Spleen (tissue), 11 donors: ENCODE data around the gene CHCHD6. TPM values are rescaled to one million over a fixed set of nuclear protein-coding genes. Genes with fewer than 3 reads are reported as not detected.

ENCODE experiments used
- DNase-seq: peaks from one replicate; pipeline ENCODE4 v3.0.0-alpha.2; 2020
- H3K27ac ChIP-seq, 8 donors: fragments of 200-600 bp; sonication (generic) in 7 of 8; 1 replicate in 4 of 8; 2 replicates in 4 of 8; pipeline versions ENCODE4 v1.5.0 to v1.8.0; 2016 to 2021; ENCODE audit warnings: inconsistent platforms in 4 of 8, mild to moderate bottlenecking in 4 of 8, moderate library complexity in 1 of 8
- H3K27me3 ChIP-seq, 7 donors: fragments of 200-600 bp; sonication (generic) in 6 of 7; replicated peaks in 1 of 7; 1 replicate in 4 of 7; 2 replicates in 3 of 7; pipeline versions ENCODE4 v1.5.0 to v1.8.0; 2016 to 2021; ENCODE audit warnings: inconsistent platforms in 3 of 7, mild to moderate bottlenecking in 1 of 7
- H3K36me3 ChIP-seq, 6 donors: fragments of 200-600 bp; sonication (generic) in 5 of 6; 1 replicate in 4 of 6; 2 replicates in 2 of 6; pipeline versions ENCODE4 v1.5.0 to v1.8.0; 2016 to 2021; ENCODE audit warnings: inconsistent platforms in 2 of 6
- H3K4me1 ChIP-seq, 6 donors: fragments of 200-600 bp; sonication (generic) in 5 of 6; 1 replicate in 3 of 6; 2 replicates in 3 of 6; pipeline versions ENCODE4 v1.5.0 to v1.8.0; 2016 to 2021; ENCODE audit warnings: inconsistent platforms in 3 of 6
- H3K4me3 ChIP-seq, 8 donors: fragments of 200-600 bp; sonication (generic) in 7 of 8; 1 replicate in 4 of 8; 2 replicates in 4 of 8; pipeline versions ENCODE4 v1.5.0 to v1.8.0; 2016 to 2021; ENCODE audit warnings: inconsistent platforms in 4 of 8, mild to moderate bottlenecking in 4 of 8, moderate library complexity in 2 of 8
- H3K9me3 ChIP-seq, 8 donors: fragments of 200-600 bp; sonication (generic) in 7 of 8; 1 replicate in 4 of 8; 2 replicates in 4 of 8; pipeline versions ENCODE4 v1.5.0 to v1.8.0; 2016 to 2021; ENCODE audit warnings: inconsistent platforms in 4 of 8
- POLR2A ChIP-seq, 3 donors: fragments of 450-650 bp; IDR thresholded peaks; one replicate each; pipeline ENCODE4 v1.5.1; 2017; ENCODE audit warnings: antibody characterized with exemption in 3 of 3, mild to moderate bottlenecking in 1 of 3
- POLR2AphosphoS5 ChIP-seq, 3 donors: sonication (generic); formaldehyde crosslinking; IDR thresholded peaks; one replicate each; pipeline ENCODE4 v1.5.1; 2017; ENCODE audit warnings: antibody characterized with exemption in 3 of 3
- WGBS, 5 donors: extraction: QIAGEN DNeasy Blood & Tissue Kit in 3 of 5; methylation state at CpG; one replicate each; pipeline versions ENCODE4 v1.1.5 to v1.1.7; 2013 to 2018; 5-methylcytosine and 5-hydroxymethylcytosine counted together
- intact Hi-C: fragments of 100-400 bp; cut with DNase I; formaldehyde crosslinking; loops from one replicate; pipeline ENCODE4 v1.15.0; 2023; ENCODE audit warnings: low total_unique reads
- polyA plus RNA-seq, 3 donors: library from polyadenylated mRNA; stranded (reverse); fragments of 200-250 nt; gene quantifications; one replicate each; pipeline ENCODE4 v1.2.1, GENCODE V29; 2013
- total RNA-seq, 7 donors: library from RNA; depleted of rRNA in 3 of 7; stranded (reverse); fragments of >200 nt in 3 of 7; fragmentation: NEBNext Ultra II Directional in 4 of 7; extraction: Animal tissue kit (Norgen Biotek cat#: 25700) in 4 of 7; gene quantifications; one replicate each; pipeline versions ENCODE4 v1.1.0 to v1.2.1, GENCODE V29; 2016 to 2021
- TF ChIP-seq, protein P1 (sequence below), 11 experiments: fragments of 200-600 bp in 7 of 11; fragments of 450-650 bp in 4 of 11; sonication (generic) in 4 of 11; IDR thresholded peaks in 8 of 11; conservative IDR thresholded peaks in 3 of 11; 1 replicate in 7 of 11; 2 replicates in 4 of 11; pipeline versions ENCODE4 v1.4.0 to v1.8.0; 2016 to 2021; ENCODE audit warnings: antibody characterized with exemption in 11 of 11, inconsistent platforms in 4 of 11, mild to moderate bottlenecking in 1 of 11
- donor health status: healthy with polysubstance abuse.
- donor health status: DM: no; HTN: no; CAD: no; lungs with moderate emphysema.
- donor health status: DM: no; HTN: no; CAD: no.
- donor health status: Bipolar disorder and iron deficiency.
- donor health status: healthy.
- donor health status: DM: no; HTN: no; CAD: no.
- donor health status: DM: yes; HTN: yes; CAD: no.

The CHCHD6 gene
- total and polyA plus RNA-seq, 10 donors = 6.3 to 39.1 (median 11.8) TPM

DNA sequence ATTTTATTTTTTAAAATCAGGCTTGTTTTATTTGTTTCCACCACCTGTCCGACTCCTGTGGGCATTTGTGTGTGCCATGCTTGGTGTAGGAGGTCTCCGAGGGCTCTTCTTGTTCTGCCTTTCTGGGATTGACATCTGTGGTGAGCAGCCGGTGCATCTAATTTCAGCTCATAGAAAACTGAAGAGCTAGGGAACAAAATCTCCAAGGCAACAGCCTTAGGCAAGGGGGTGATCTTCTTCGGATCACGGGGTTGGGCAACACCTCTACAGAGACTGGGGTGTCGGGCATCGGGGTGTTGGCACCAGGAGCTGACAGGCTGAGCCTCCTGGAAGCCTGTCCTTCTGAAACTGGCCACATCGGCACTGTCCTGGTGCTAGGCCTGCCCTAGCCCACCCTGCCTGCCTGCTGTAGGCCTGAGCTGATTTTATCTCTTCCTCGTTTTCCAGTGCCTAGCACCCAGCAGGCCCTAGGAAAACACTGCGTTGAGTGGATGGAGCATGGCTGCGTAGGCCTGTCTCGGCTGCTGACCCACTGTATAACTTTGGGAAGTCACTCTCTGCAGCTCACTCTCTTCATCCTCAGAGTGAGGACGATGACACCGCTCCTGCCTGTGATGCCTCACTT is 10.3 kb downstream of the CHCHD6 start:
- 91 to 96% (median 94%) methylated on average over 13 to 14 of the region's 14 CpGs for WGBS, 5 donors
- Histone ChIP-seq H3K4me1 (peaks cover 0 to 11% (median 0%) of the 10 kb centered on the region in 6 donors), H3K27me3 (no peaks in the 10 kb centered on the region), H3K27ac (no peak overlapping the region), H3K9me3 (no peaks in the 10 kb centered on the region), H3K36me3 (no peaks in the 10 kb centered on the region), H3K4me3 (no peak overlapping the region)
- intact Hi-C loops = no loop called here
- no peak for TF ChIP-seq POLR2AphosphoS5 (IDR thresholded peaks at IDR 0.05)
- no peak for TF ChIP-seq POLR2A (IDR thresholded peaks at IDR 0.05)
- TF ChIP-seq, protein P1, sequence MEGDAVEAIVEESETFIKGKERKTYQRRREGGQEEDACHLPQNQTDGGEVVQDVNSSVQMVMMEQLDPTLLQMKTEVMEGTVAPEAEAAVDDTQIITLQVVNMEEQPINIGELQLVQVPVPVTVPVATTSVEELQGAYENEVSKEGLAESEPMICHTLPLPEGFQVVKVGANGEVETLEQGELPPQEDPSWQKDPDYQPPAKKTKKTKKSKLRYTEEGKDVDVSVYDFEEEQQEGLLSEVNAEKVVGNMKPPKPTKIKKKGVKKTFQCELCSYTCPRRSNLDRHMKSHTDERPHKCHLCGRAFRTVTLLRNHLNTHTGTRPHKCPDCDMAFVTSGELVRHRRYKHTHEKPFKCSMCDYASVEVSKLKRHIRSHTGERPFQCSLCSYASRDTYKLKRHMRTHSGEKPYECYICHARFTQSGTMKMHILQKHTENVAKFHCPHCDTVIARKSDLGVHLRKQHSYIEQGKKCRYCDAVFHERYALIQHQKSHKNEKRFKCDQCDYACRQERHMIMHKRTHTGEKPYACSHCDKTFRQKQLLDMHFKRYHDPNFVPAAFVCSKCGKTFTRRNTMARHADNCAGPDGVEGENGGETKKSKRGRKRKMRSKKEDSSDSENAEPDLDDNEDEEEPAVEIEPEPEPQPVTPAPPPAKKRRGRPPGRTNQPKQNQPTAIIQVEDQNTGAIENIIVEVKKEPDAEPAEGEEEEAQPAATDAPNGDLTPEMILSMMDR (IDR thresholded peaks at IDR 0.05 in 8 of 11, conservative IDR thresholded peaks at IDR 0.05 in 3 of 11) = no peak
- DNase-seq = no peak

DNA sequence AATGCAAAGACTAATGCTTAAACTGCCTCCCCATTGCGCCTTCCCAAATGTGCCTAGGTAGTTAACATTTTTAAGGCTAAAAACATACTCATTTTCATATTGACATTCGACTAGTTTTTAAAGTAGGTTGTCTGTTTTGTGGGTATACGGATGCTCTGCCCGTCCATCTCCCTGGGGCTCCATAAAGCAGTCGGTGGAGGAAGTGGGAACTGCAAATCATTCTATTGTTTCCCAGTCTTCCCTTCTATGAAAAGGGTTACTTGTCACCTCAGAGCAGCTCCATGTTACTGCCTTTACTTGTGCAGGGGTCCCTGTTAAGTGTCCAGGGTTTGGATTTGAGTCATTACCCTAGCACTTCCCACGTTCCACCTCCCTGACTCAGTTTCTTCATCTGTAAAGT is 10.9 kb downstream of the CHCHD6 start:
- 73 to 83% (median 80%) methylated on average over 6 of the region's 6 CpGs for WGBS, 5 donors
- H3K4me3 ChIP-seq = no peak overlapping the region
- H3K9me3 ChIP-seq = no peaks in the 10 kb centered on the region
- no peaks in the 10 kb centered on the region for H3K36me3 ChIP-seq
- no peak overlapping the region for H3K27ac ChIP-seq
- peaks cover 0 to 11% (median 0%) of the 10 kb centered on the region in 6 donors for H3K4me1 ChIP-seq
- TF ChIP-seq, protein P1 (IDR thresholded peaks at IDR 0.05 in 8 of 11, conservative IDR thresholded peaks at IDR 0.05 in 3 of 11) = no peak
- intact Hi-C loops = no loop called here
- no peak for DNase-seq
- no peaks in the 10 kb centered on the region for H3K27me3 ChIP-seq

DNA sequence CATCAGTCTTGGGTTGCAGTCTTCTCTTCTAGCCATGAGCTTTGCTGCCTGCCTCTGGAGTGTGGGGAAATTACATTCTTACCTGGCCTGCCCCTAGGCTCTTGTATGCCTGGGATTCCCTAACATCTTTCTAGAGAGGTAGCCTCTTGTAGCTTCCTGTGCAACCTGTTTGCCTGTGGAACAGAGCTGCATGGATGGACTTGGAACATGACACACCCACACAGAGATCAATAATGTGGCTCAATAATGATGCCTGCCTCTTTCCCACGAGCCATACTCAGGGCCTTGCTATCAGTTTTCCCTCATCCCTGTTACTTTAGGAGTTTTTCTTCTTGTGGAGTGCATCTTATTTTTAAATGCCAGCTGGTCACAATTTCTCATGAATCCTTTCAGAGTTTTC is 11.4 kb downstream of the CHCHD6 start:
- WGBS, 5 donors = 70 to 82% (median 76%) methylated on average over 1 of the region's 1 CpG
- no peaks in the 10 kb centered on the region for H3K27me3 ChIP-seq
- H3K4me1 ChIP-seq = peaks cover 0 to 11% (median 0%) of the 10 kb centered on the region in 6 donors
- no peak for TF ChIP-seq POLR2AphosphoS5 (IDR thresholded peaks at IDR 0.05)
- TF ChIP-seq POLR2A (IDR thresholded peaks at IDR 0.05) = no peak
- TF ChIP-seq, protein P1 (IDR thresholded peaks at IDR 0.05 in 8 of 11, conservative IDR thresholded peaks at IDR 0.05 in 3 of 11) = no peak
- intact Hi-C loops = no loop called here
- no peak overlapping the region for H3K27ac ChIP-seq
- no peaks in the 10 kb centered on the region for H3K36me3 ChIP-seq
- no peak overlapping the region for H3K4me3 ChIP-seq
- DNase-seq = no peak
- H3K9me3 ChIP-seq = no peaks in the 10 kb centered on the region

DNA sequence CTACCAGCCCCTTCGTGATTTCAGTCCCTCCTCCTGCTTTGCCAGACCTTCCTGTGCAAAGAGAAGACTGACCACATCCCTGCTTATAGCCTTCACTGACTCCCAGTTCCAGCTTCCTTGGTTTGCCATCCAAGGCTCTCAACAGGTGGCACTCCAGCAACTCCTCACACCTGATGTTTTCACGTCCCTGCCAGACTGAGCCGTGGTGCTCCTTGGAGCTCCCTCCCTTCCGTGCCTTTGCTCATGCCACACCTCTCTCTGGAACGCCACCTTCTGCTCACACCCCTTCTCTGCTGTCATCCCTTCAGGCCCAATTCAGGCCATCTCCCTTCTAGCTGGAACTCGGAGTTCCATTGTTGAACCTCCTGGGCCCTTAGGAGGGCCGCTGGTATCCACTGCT is 12.0 kb downstream of the CHCHD6 start:
- Histone ChIP-seq H3K9me3 (no peaks in the 10 kb centered on the region), H3K4me1 (peaks cover 0 to 11% (median 0%) of the 10 kb centered on the region in 6 donors), H3K36me3 (no peaks in the 10 kb centered on the region), H3K4me3 (no peak overlapping the region), H3K27ac (no peak overlapping the region), H3K27me3 (no peaks in the 10 kb centered on the region)
- TF ChIP-seq, protein P1 (IDR thresholded peaks at IDR 0.05 in 8 of 11, conservative IDR thresholded peaks at IDR 0.05 in 3 of 11) = no peak
- TF ChIP-seq POLR2A (IDR thresholded peaks at IDR 0.05) = no peak
- no peak for TF ChIP-seq POLR2AphosphoS5 (IDR thresholded peaks at IDR 0.05)
- WGBS, 5 donors = 83 to 89% (median 85%) methylated on average over 7 of the region's 7 CpGs
- DNase-seq = no peak
- intact Hi-C loops = no loop called here
